HG03432 (cell line): Measurements from ENCODE around the gene FIS1.
A peak's percentile ranks its signal among the peaks of the same experiment; 100 is the strongest.

ENCODE experiments used
- ATAC-seq: cut with Tn5 transposase; IDR thresholded peaks from one replicate; pipeline ENCODE4 v1.9.1; 2021; ENCODE audit warnings: mild to moderate bottlenecking, moderate library complexity; ENCODE audit not compliant: unreplicated experiment

Gene FIS1

DNA sequence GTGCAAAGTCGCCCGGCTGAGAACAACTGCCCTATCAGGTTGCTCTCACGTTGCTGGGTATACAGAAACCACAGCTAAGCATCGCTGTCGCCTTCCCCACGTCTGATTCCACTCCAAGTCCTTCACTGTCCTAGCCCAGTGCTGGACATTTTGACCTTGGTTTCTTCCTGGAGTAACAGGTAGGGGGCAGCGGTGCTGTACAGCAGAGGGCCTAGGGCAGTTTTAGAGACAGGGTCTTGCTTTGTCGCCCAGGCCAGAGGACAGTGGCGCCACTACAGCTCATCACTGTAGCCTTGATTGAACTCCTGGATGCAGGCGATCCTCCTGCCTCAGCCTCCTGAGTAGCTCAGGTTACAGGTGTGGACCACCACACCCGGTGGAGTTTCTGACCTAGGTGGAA is 9.8 kb downstream of the FIS1 start:
- ATAC-seq = no peak

DNA sequence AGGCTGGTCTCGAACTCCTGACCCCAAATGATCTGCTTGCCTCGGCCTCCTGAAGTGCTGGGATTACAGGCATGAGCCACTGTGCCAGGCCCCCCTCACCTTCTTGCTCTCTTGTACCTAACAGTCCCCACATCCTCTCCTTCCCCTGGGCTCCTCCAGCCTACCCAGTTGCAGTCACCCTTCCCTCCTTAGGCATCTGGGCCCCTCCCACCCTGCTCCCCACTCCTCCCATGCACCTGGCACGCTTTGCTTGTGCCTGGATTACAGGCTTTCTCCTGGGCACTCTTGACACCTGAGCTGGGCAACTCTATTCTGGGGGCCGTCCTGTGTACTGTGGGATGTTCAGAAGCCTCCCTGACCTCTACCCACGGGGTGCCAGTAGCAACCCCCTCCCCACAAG is 10.2 kb downstream of the FIS1 start:
- ATAC-seq = no peak

- ATAC-seq = no peak
These were observed 10.9 kb downstream of the FIS1 start for GRCh38 chr7:101233907-101234547.

DNA sequence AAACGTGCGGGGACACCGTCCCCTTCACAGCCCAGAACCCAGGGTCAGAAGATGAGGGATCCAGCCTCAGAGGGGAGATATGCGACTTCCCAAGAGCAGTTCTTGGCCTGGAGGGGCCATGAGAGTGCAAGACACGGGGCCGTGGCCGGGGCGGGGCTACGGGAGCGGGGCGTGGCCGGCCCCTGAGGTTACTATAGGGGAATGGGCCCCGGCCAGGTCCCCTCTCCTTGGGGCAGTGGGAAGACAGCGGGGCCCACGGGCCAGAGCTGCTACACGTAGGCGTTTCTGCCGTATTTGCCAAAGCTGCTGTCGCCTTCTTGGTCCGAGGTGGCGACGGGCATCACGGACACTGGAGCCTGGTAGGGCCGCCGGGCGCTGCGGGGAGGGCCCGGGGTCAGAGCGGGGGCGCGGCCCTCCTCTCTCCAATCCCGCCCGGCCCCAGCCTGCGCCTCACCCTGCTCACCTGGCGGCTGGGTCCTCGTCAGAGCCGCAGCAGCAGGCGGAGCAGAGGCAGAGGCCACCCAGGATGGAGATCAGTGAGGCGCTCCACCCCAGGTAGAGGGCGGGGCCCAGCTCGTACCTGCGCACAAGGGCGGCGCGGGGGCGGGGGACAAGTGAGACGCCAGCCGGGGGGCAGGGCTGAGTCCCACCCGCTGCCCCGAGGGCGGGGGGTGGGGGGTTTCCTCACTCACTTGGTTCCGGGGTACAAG is 12.6 kb downstream of the FIS1 start:
- no peak for ATAC-seq

GRCh38 chr7:101231644-101232043 is 13.2 kb downstream of the FIS1 start:
- no peak for ATAC-seq

- no peak for ATAC-seq
These were observed 18.2 kb downstream of the FIS1 start for GRCh38 chr7:101226721-101227120.

DNA sequence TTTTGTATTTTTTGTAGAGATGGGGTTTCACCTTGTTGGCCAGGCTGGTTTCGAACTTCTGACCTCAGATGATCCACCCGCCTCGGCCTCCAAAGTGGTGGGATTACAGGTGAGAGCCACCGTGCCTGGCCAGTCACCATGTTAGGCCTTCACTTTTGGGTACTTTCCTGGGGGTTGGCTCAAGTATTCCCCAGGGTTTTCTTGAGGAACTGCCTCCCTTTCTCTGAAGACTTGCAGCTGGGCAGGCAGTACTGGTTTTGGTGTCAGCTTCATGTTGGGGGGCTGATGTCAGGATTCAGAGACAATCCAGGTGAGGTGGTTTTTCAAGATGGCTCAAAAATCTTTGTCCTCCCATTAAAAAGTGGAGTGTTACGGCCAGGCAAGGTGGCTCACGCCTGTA is 19.2 kb downstream of the FIS1 start:
- ATAC-seq = no peak

GRCh38 chr7:101223528-101223927 is 21.4 kb downstream of the FIS1 start:
- no peak for ATAC-seq

DNA sequence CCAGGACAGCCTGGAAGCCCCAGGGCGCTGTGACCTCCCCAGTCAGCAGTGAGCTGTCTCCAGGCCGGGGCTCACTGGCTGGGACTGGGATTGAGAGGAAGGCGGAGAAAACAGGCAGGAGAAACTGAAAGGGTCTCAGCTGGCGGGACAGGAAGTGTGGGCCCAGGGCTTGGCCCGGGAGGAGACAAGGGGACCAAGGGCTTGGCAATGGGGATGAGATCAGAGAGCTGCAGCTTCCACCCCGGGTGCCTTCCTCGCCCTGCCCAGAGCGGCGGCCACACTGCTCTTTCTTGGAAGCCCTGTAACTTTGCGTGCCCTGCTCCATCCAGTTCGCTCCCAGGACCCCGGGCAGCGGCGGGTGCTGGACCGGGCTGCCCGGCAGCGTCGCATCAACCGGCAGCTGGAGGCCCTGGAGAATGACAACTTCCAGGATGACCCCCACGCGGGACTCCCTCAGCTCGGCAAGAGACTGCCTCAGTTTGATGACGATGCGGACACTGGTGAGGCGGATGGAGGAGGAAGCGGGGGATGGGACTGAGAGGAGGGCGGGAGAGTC is 22.5 kb downstream of the FIS1 start:
- no peak for ATAC-seq

GRCh38 chr7:101220295-101220694 is 24.6 kb downstream of the FIS1 start:
- ATAC-seq = no peak

DNA sequence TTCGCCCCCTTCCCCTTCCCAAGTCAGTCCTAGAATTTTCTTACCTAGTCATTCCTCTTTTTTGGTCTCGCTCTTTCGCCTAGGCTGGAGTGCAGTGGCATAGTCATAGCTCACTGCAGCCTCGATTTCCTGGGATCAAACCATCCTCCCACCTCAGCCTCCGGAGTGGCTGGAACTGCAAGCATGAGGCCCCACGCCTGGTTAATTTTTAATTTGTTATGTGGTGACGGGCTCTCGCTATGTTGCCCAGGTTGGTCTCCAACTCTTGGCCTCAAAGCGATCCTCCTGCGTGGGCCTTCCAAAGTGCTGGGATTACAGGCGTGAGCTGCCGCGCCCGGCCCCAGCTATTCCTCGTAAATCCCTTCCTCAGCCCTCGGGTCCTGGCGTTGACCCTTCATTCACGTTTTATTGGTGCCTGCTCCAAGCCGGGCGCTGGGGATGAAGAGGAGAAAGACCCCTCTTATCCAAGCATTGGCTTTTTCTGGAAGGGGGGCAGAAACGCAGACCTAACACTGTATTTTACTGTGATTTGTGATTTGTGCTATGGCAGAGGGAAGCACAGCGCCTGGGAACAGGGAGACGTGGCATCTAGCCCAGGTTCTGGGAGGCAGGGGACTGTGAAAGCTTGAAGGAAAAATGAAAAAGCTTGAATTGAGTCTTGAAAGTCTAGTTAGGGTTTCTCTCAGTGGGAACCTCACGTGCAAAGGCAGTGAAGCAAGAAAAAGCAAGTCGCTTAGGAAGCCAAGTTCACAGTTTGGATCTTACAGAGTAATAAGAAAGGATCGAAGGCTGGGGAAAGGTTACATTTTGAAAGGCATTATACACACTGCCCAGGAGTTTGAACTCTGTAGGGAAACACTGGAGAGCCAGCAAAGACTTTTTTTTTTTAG is 26.4 kb downstream of the FIS1 start:
- ATAC-seq = peak; percentile 3

- peak; percentile 62 for ATAC-seq
These were observed 27.3 kb downstream of the FIS1 start, which contains the start of the genes PLOD3 and ZNHIT1 for GRCh38 chr7:101217388-101218235. Gene PLOD3 (minus strand): TSS chr7:101217581. CDS start chr7:101217274, 307 bp downstream. Gene ZNHIT1 (plus strand): TSS chr7:101218165. CDS start chr7:101218196, 31 bp downstream.

GRCh38 chr7:101216860-101217387 is 28.0 kb downstream of the FIS1 start:
- ATAC-seq = peak; percentile 25

- ATAC-seq = no peak
These were observed 28.7 kb downstream of the FIS1 start for GRCh38 chr7:101216001-101216859.

GRCh38 chr7:101212014-101212413 is 32.9 kb downstream of the FIS1 start:
- no peak for ATAC-seq

DNA sequence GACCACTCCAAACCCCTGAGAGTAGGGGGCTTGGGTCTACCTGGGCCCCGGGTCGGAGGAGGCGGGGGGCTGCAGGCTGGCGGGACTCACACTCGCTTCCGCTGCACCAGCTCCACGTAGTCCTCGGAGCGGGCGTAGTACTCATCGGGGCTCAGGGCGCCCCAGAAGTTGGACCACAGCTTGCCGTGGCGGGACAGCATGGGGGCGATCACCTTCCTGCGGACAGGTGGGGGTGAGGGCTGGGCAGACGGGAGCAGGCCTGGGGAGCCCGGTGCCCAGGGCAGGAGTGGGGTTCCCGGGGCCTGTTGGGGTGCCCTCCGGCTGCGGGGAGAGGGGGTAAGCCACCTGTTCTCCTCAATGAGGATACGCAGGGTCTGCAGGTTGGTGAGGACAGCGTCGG is 33.4 kb downstream of the FIS1 start:
- ATAC-seq = no peak

GRCh38 chr7:101210143-101210542 is 34.7 kb downstream of the FIS1 start:
- no peak for ATAC-seq

- ATAC-seq = no peak
These were observed 36.1 kb downstream of the FIS1 start for GRCh38 chr7:101208794-101209193.

GRCh38 chr7:101207459-101207858 is 37.4 kb downstream of the FIS1 start:
- no peak for ATAC-seq
